ENCODE measurements around the gene FBXL2.
A peak's percentile ranks its signal among the peaks of the same experiment; 100 is the strongest.

Gene FBXL2, protein sequence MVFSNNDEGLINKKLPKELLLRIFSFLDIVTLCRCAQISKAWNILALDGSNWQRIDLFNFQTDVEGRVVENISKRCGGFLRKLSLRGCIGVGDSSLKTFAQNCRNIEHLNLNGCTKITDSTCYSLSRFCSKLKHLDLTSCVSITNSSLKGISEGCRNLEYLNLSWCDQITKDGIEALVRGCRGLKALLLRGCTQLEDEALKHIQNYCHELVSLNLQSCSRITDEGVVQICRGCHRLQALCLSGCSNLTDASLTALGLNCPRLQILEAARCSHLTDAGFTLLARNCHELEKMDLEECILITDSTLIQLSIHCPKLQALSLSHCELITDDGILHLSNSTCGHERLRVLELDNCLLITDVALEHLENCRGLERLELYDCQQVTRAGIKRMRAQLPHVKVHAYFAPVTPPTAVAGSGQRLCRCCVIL

DNA sequence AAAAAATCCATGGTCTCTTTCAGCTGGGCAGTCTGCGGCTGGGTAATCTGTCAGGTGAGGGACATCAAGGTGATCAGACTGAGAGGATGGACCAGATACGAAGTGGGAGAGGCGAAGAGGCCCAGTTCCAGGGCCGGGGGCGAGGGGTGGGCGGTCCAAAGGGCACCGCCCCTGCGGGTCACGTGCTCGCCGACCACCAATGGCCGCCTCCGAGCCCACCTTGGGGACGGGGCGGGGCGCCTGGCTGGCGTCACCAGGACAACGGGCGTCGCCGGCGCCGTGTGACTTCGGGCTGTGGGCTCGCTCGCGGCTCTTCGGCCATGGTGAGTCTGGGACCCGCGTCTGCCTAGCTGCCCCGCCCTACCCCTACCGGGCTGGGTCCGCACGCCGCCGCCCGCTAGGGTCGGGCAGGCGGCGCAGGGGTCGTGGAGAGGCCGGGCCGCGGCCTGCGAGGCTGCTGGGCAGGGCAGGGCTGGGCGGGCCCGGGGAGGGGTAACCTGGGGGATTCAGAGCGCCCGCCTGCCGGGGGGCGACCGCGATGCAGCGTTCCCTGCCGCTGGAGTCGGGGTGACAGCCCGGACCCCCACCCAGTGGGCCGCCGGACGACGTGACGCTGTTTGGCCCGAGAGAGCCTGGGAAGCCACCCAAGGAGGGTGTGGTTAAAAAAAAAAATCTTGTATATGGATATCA, at the start of gene FBXL2:
TSS of gene FBXL2 (plus strand) at position 250 of the 690 bp plus-strand sequence. CDS start at position 321, 71 bp downstream.
- intact Hi-C loops (cut with micrococcal nuclease), result no loop called here
- Mint-ChIP-seq H3K9me3 (no peaks in the 10 kb centered on the region), H3K36me3 (ENCODE audit: low read depth) (no peaks in the 10 kb centered on the region), H3K27ac (no peak within 1 kb of the TSS), H3K4me1 (ENCODE audit: low read depth) (no peaks in the 10 kb centered on the region), H3K4me3 (peak within 1 kb of the TSS; percentile 68), H3K27me3 (peaks cover 30% of the 10 kb centered on the region)

DNA sequence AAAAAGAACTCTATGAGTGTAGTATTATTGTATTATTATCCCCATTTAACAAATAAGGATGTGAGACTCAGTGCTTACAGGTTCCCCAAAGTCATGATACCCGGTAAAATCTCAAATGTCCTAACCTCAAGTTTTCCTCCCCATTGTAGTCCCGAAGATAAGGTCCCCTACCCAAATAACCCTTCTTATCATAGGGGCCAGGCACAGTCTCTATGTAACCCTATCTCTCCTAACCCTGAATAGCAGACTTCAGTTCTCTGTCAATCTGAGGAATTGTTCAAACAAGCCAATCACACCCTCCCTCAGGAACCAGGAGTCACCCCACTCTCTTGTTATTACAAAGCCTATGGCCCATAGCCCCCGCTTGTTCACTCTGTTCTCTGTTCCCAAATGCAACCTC, 48.2 kb upstream of the FBXL2 start:
- H3K4me3 Mint-ChIP-seq, result no peak overlapping the region
- peaks cover 5% of the 10 kb centered on the region for H3K27me3 Mint-ChIP-seq
- intact Hi-C loops (cut with micrococcal nuclease), result no loop called here
- H3K9me3 Mint-ChIP-seq, result no peaks in the 10 kb centered on the region
- H3K4me1 Mint-ChIP-seq (ENCODE audit: low read depth), result no peaks in the 10 kb centered on the region
- no peak overlapping the region for H3K27ac Mint-ChIP-seq
- no peaks in the 10 kb centered on the region for H3K36me3 Mint-ChIP-seq (ENCODE audit: low read depth)

DNA sequence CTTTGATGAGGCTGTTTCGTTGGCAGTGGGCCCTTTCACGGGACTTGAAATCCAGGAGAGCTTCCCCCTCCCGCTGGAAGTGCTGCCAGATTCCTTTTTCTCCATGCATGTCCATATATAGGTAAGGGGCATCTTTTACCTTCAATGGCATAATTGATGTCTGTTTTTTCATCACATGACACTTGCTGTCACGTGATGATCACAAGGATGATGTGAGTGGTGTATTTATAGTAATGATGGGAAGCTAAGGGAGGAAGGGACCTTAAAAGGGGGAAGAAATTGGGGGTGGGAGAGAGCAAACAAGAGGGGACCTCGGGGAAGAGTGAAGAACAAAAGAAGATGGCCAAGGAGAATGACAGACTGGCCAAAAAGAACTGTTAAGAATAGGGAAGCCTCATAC, 47.3 kb upstream of the FBXL2 start:
- Mint-ChIP-seq H3K27me3 (peaks cover 5% of the 10 kb centered on the region), H3K4me1 (ENCODE audit: low read depth) (no peaks in the 10 kb centered on the region), H3K27ac (no peak overlapping the region), H3K9me3 (no peaks in the 10 kb centered on the region), H3K36me3 (ENCODE audit: low read depth) (no peaks in the 10 kb centered on the region), H3K4me3 (no peak overlapping the region)
- intact Hi-C loops (cut with micrococcal nuclease), result no loop called here

DNA sequence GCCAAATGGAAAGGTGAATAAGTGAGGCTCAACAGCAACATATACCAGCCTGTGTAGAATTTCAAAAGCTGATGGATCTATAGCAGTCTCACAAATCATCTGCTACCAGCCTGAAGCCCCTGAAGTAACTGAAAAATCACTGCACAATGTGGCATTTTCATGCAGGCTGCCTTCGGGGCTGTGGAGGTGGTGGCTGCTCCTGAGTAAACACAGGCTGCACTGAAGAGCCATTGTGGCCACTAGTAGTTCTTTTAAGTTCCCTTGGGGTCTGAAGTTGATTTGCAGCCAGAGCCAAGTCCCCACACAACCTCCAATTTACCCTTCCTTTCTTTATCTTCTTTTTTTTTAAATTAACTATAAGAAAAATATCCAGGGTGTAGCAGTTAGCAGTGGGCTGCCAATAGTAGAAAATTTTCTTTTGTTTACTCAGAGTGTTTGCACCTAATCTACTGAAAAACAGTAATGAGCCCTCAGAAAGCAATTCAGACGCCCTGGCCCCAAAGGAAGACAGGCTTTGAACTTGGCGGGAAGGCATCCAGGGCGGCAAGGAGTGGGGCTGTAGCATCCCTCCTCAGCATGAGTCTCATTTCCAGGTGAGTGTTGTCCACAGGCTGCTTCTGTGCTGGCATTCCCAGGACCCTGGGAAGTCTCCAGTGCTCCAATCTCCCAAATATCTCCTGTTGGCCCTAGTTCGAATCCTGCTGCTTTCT, 45.3 kb upstream of the FBXL2 start:
- no peaks in the 10 kb centered on the region for H3K4me1 Mint-ChIP-seq (ENCODE audit: low read depth)
- H3K36me3 Mint-ChIP-seq (ENCODE audit: low read depth), result no peaks in the 10 kb centered on the region
- intact Hi-C loops (cut with micrococcal nuclease), result no loop called here
- H3K27me3 Mint-ChIP-seq, result peaks cover 7% of the 10 kb centered on the region
- no peak overlapping the region for H3K27ac Mint-ChIP-seq
- no peak overlapping the region for H3K4me3 Mint-ChIP-seq
- no peaks in the 10 kb centered on the region for H3K9me3 Mint-ChIP-seq

DNA sequence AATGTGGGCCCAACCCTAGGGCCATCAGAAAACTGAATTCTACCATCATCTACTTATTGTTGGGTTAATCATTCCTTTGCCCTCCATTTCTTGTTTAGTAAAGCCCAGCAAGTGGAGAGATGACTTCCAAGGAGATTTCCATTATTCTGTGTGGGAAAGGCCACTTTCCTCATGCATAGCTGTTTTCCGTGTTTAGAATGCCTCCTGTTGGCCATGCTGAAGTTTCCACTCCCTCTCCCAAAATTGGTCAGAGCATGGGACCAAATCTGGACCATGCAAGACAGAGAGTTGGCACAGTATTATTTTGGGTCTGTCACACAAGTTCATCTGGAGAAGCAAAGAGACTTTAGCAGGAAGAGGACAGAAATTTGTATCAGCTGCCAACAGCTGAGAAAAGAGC, 43.4 kb upstream of the FBXL2 start:
- Mint-ChIP-seq H3K9me3 (no peaks in the 10 kb centered on the region), H3K27me3 (peaks cover 4% of the 10 kb centered on the region), H3K4me3 (no peak overlapping the region), H3K27ac (no peak overlapping the region), H3K36me3 (ENCODE audit: low read depth) (no peaks in the 10 kb centered on the region), H3K4me1 (ENCODE audit: low read depth) (no peaks in the 10 kb centered on the region)
- intact Hi-C loops (cut with micrococcal nuclease), result no loop called here

DNA sequence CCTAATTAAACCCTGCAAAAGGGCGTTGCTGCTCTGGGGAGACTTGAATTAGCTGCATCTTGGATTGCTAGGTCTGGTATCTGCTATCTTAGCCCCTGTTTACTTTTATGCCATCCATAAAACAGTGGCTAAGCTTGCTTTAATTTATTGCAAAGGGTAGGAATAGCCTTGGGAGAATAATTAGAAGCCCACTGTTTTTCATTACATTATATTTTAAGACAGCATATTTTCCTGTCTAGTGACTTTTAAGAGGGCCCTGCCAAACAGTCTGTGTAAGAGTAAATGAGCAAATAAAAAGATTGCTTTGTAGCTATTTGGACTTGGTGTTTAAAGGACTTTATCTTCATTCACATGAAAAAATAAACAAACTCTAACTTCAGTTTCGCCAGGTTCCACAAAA, 41.2 kb upstream of the FBXL2 start:
- Mint-ChIP-seq H3K36me3 (ENCODE audit: low read depth) (no peaks in the 10 kb centered on the region), H3K27me3 (peaks cover 10% of the 10 kb centered on the region), H3K4me1 (ENCODE audit: low read depth) (no peaks in the 10 kb centered on the region), H3K4me3 (no peak overlapping the region), H3K9me3 (no peaks in the 10 kb centered on the region), H3K27ac (no peak overlapping the region)
- intact Hi-C loops (cut with micrococcal nuclease), result no loop called here

DNA sequence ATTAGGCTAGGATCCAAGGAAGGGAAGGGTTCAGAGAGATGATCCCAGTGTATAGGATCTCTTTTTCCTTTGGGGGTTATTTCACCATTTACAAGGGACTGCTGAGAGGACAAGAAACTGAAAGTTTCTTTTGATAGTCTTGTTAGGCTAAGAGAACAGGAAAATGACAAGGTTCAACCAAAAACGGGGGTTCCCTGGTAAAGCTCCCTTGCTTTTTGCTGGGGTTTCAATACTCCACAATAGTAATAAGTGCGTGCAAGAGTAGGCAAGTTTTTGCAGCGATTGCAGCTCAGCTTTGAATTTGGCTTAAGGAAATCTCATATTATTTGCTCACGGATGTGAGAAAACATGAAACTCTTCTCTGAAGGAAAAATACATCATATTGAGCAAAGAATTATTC, 39.8 kb upstream of the FBXL2 start:
- H3K36me3 Mint-ChIP-seq (ENCODE audit: low read depth), result no peaks in the 10 kb centered on the region
- peaks cover 10% of the 10 kb centered on the region for H3K27me3 Mint-ChIP-seq
- intact Hi-C loops (cut with micrococcal nuclease), result no loop called here
- no peaks in the 10 kb centered on the region for H3K4me1 Mint-ChIP-seq (ENCODE audit: low read depth)
- H3K27ac Mint-ChIP-seq, result no peak overlapping the region
- no peak overlapping the region for H3K4me3 Mint-ChIP-seq
- no peaks in the 10 kb centered on the region for H3K9me3 Mint-ChIP-seq

DNA sequence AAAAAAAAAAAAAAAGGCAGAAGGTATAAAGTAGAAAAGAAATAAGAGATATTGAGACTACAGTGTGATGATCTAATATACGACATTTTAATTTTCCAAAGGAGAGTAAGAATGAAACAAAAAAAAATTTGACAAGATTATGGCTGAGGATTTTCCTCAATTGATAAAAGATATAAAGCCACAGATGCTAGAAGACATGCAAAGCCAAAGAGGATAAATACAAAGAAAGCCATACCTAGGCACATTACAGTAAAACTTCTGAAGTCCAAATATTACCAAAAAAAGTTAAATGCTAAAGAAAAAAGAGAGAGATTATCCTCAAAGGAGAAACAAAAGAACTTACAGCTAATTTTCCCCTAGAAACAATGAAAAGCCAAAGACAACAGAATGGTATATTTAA, 38.3 kb upstream of the FBXL2 start:
- no peaks in the 10 kb centered on the region for H3K4me1 Mint-ChIP-seq (ENCODE audit: low read depth)
- no peaks in the 10 kb centered on the region for H3K9me3 Mint-ChIP-seq
- intact Hi-C loops (cut with micrococcal nuclease), result no loop called here
- no peak overlapping the region for H3K4me3 Mint-ChIP-seq
- no peaks in the 10 kb centered on the region for H3K36me3 Mint-ChIP-seq (ENCODE audit: low read depth)
- peaks cover 10% of the 10 kb centered on the region for H3K27me3 Mint-ChIP-seq
- no peak overlapping the region for H3K27ac Mint-ChIP-seq

DNA sequence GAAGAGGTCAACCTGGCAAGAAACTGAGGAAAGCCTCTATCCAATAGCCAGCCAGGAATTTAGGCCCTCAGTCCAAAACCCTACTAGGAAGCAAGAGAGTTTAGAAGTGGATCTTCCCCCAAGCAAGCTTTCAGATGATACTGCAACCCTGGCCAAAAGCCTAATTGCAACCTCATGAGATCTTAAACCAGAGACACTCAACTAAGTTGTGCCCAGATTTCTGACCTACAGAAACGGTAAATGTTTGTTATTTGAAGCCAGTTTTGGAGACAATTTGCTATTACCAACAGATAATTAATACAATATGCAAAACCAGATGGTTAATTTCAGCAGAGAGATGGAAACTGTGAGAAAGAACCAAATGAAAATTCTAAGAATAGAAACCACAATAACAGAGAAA, 37.0 kb upstream of the FBXL2 start:
- no peak overlapping the region for H3K4me3 Mint-ChIP-seq
- no peaks in the 10 kb centered on the region for H3K4me1 Mint-ChIP-seq (ENCODE audit: low read depth)
- no peaks in the 10 kb centered on the region for H3K9me3 Mint-ChIP-seq
- no peaks in the 10 kb centered on the region for H3K36me3 Mint-ChIP-seq (ENCODE audit: low read depth)
- H3K27me3 Mint-ChIP-seq, result peaks cover 10% of the 10 kb centered on the region
- intact Hi-C loops (cut with micrococcal nuclease), result no loop called here
- no peak overlapping the region for H3K27ac Mint-ChIP-seq

DNA sequence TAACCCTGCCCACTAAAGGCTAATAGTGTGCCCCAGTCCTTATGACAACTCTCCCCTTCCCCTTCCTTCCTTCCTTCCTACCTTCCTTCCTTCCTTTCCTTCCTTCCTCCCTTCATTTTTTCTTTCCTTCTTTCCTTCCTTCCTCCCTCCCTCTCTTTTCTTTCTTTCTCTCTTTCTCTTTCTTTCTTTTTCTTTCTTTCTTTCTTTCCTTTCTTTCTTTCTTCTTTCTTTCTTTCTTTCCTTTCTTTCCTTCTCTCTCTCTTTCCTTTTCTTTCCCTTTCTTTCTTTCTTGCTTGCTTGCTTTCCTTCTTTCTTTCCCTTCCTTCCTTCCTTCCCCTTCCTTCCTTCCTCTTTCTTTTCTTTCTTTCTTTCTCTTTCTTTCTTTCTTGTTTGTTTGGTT, 30.5 kb upstream of the FBXL2 start:
- Mint-ChIP-seq H3K27ac (no peak overlapping the region), H3K9me3 (no peaks in the 10 kb centered on the region), H3K36me3 (ENCODE audit: low read depth) (no peaks in the 10 kb centered on the region), H3K4me3 (no peak overlapping the region), H3K4me1 (ENCODE audit: low read depth) (no peaks in the 10 kb centered on the region), H3K27me3 (no peaks in the 10 kb centered on the region)
- intact Hi-C loops (cut with micrococcal nuclease), result no loop called here

DNA sequence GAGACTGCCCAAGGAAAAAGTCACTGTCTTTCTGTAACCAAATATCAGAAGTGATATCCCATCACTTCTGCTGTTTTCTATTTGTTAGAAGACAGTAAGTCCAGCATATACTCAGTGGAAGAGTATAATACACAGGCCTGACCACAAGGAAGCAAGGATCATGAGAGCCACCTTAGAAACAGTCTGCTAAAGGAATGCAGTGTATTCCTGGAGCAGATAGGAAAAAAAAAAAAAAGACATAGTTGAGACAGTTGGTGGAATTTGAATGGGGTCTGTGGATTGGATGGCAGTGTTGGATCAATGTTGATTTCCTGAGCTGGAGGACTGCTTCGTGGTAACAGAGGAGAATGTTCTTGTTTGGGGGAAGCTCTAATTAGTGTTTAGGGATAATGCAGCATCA, 26.5 kb upstream of the FBXL2 start:
- intact Hi-C loops (cut with micrococcal nuclease), result loop anchor here (5.0 kb wide), 1 partner anchor 118 kb away; no protein-coding TSS in a partner anchor
- H3K9me3 Mint-ChIP-seq, result no peaks in the 10 kb centered on the region
- no peaks in the 10 kb centered on the region for H3K27me3 Mint-ChIP-seq
- no peaks in the 10 kb centered on the region for H3K36me3 Mint-ChIP-seq (ENCODE audit: low read depth)
- H3K4me3 Mint-ChIP-seq, result no peak overlapping the region
- no peaks in the 10 kb centered on the region for H3K4me1 Mint-ChIP-seq (ENCODE audit: low read depth)
- H3K27ac Mint-ChIP-seq, result no peak overlapping the region

DNA sequence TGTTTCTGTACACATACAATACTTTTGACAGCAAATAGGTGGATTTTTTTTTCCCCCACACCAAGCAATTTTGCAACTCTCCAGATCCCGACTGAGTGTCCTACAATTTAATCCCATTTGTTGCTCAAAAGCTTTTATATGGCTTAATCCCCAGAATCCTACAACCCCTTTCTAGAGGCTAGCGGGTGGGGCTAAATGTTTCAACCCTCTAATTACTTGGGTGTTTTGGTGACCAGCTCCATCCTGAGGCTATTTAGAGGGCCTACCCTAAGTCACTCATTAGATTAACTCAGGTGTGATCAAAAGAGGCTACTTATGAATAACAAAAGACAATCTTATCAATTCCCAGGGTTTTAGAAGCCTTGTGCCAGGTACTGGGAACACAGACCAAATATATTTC, 21.0 kb upstream of the FBXL2 start:
- H3K27me3 Mint-ChIP-seq, result no peaks in the 10 kb centered on the region
- H3K4me1 Mint-ChIP-seq (ENCODE audit: low read depth), result no peaks in the 10 kb centered on the region
- intact Hi-C loops (cut with micrococcal nuclease), result no loop called here
- H3K27ac Mint-ChIP-seq, result no peak overlapping the region
- no peak overlapping the region for H3K4me3 Mint-ChIP-seq
- H3K9me3 Mint-ChIP-seq, result no peaks in the 10 kb centered on the region
- H3K36me3 Mint-ChIP-seq (ENCODE audit: low read depth), result no peaks in the 10 kb centered on the region

DNA sequence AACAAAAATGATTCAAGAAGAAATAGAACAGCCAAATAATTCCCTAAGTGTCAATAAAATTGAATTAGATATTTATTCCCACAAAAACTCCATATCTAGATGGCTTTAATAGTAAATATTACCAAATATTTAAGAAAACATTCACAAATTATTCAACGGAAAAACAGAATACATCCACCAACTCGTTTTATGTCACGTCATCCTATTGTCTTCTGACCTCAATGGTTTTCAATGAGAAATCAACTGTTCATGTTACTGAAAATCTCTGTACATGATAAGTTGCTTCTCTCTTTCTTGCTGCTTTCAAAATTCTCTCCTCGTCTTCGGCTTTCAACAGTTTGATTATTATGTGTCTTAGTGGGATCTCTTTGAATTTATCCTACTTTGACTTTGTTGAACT, 17.1 kb upstream of the FBXL2 start:
- intact Hi-C loops (cut with micrococcal nuclease), result no loop called here
- H3K4me3 Mint-ChIP-seq, result no peak overlapping the region
- peaks cover 2% of the 10 kb centered on the region for H3K27me3 Mint-ChIP-seq
- peaks cover 15% of the 10 kb centered on the region for H3K9me3 Mint-ChIP-seq
- H3K27ac Mint-ChIP-seq, result no peak overlapping the region
- no peaks in the 10 kb centered on the region for H3K4me1 Mint-ChIP-seq (ENCODE audit: low read depth)
- H3K36me3 Mint-ChIP-seq (ENCODE audit: low read depth), result no peaks in the 10 kb centered on the region

DNA sequence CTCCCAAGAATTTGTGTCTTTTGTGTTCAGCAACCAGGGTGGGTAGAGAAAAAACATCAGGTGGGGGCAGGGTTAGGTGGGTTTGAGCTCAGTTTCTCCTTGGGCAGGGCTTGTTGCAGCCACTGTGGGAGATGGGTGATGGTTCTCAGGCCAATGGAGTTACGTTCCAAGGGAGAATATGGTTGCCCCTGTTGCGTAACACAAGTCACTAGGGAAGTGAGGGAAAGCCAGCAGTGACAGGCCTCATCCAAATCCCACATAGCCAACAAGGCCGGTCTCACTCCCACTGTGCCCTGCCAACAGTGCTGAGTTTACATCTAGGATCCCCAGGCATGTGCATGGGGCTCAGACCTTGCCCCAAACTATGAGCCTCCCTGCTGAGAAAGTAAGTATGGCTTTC, 7.9 kb upstream of the FBXL2 start:
- no peak overlapping the region for H3K4me3 Mint-ChIP-seq
- H3K9me3 Mint-ChIP-seq, result peaks cover 18% of the 10 kb centered on the region
- no peaks in the 10 kb centered on the region for H3K27me3 Mint-ChIP-seq
- no peak overlapping the region for H3K27ac Mint-ChIP-seq
- no peaks in the 10 kb centered on the region for H3K36me3 Mint-ChIP-seq (ENCODE audit: low read depth)
- intact Hi-C loops (cut with micrococcal nuclease), result no loop called here
- H3K4me1 Mint-ChIP-seq (ENCODE audit: low read depth), result no peaks in the 10 kb centered on the region

Measured in dendritic cell treated with granulocyte-macrophage colony-stimulating factor and Interleukin-4, amounts not matched to agents 40 ng/mL and 50 ng/mL, for 4 days (primary cell).